SU-DHL-6 (cell line): Measurements from ENCODE around the gene INO80D.

Experiments used
- H2AFZ ChIP-seq: fragments of 200-600 bp; sonication (generic); 2 replicates; pipeline ENCODE4 v1.6.1; 2014; ENCODE audit warnings: low read depth, mild to moderate bottlenecking, moderate library complexity, mixed read lengths, antibody characterized with exemption, low read length; ENCODE audit not compliant: severe bottlenecking
- H3F3A ChIP-seq: fragments of 200-600 bp; shearing (Covaris generic); 2 replicates; pipeline ENCODE4 v1.6.0; 2016; ENCODE audit warnings: antibody characterized with exemption, mild to moderate bottlenecking; ENCODE audit not compliant: insufficient read depth
- H3K27ac ChIP-seq: fragments of 200-600 bp; sonication (generic); 2 replicates; pipeline ENCODE4 v1.5.1; 2016; ENCODE audit warnings: low read depth, mild to moderate bottlenecking, low read length, moderate library complexity, mixed read lengths
- H3K27me3 ChIP-seq: fragments of 200-600 bp; sonication (generic), shearing (Covaris generic); 2 replicates; pipeline ENCODE4 v1.6.0; 2014; ENCODE audit warnings: mild to moderate bottlenecking, low read length
- H3K36me3 ChIP-seq: fragments of 200-600 bp; sonication (generic); 2 replicates; pipeline ENCODE4 v1.6.1; 2014; ENCODE audit warnings: mild to moderate bottlenecking, low read length, mixed read lengths
- H3K4me2 ChIP-seq: fragments of 300-600, 200-600 bp; shearing (Covaris generic), sonication (generic); 2 replicates; pipeline ENCODE4 v1.6.0; 2014; ENCODE audit warnings: low read length, low read depth, mild to moderate bottlenecking; ENCODE audit not compliant: poor library complexity, severe bottlenecking
- H3K4me3 ChIP-seq: fragments of 200-600 bp; sonication (generic); 2 replicates; pipeline ENCODE4 v1.5.1; 2014; ENCODE audit warnings: antibody characterized with exemption, low read length, mild to moderate bottlenecking, mixed read lengths; ENCODE audit not compliant: insufficient read depth, poor library complexity, severe bottlenecking
- H3K79me2 ChIP-seq: fragments of 200-600 bp; sonication (generic); 2 replicates; pipeline ENCODE4 v1.6.1; 2014; ENCODE audit warnings: mild to moderate bottlenecking, low read length, moderate library complexity; ENCODE audit not compliant: insufficient read depth
- H3K9ac ChIP-seq: fragments of 200-600 bp; sonication (generic); 2 replicates; pipeline ENCODE4 v1.7.0; 2014; ENCODE audit warnings: mild to moderate bottlenecking, low read length
- H3K9me2 ChIP-seq: fragments of 200-600 bp; sonication (generic); replicated peaks from 2 replicates; pipeline ENCODE4 v1.6.1; 2014; ENCODE audit warnings: low read length; ENCODE audit not compliant: insufficient read depth
- H3K9me3 ChIP-seq: fragments of 200-600 bp; sonication (generic); 2 replicates; pipeline ENCODE4 v1.6.1; 2014; ENCODE audit warnings: low read length, mixed read lengths; ENCODE audit not compliant: insufficient read depth
- H4K20me1 ChIP-seq: fragments of 200-600 bp; sonication (generic); 2 replicates; pipeline ENCODE4 v1.6.1; 2014; ENCODE audit warnings: low read depth, mild to moderate bottlenecking, antibody characterized with exemption, low read length, moderate library complexity, mixed read lengths
- CTCF ChIP-seq: fragments of 200-600 bp; sonication (generic); IDR thresholded peaks from one replicate; pipeline ENCODE4 v1.5.1; 2017; ENCODE audit warnings: antibody characterized with exemption, mild to moderate bottlenecking, low read length, moderate library complexity; ENCODE audit not compliant: insufficient read depth, poor library complexity, severe bottlenecking
- EZH2phosphoT487 ChIP-seq: fragments of 200-600 bp; sonication (generic), shearing (Covaris generic); conservative IDR thresholded peaks from 2 replicates; pipeline ENCODE4 v1.6.1; 2018; ENCODE audit warnings: mild to moderate bottlenecking, antibody characterized with exemption, low read length, moderate library complexity, mixed read lengths

Gene INO80D

DNA sequence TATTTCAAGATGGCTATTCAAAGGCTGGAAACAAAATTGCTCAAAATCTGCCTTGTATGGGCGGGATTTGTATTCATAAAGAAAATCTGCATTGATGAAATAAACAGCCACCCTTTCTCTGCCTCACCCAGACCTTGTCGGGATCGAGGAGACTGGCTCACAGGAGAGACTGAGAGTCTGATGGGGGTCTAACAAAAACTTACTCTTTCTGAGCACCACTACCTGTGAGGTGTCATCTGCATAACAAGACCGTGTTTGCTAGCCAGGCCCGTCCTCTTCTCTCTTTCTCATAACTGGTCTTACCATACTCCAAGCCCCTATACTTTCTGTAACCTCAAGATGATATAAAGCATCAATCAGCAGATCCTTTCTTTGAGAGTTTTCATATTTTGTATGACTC, 115.6 kb downstream of the INO80D start:
- Histone ChIP-seq H3K9me2 (no peaks in the 10 kb centered on the region), H3F3A (no peaks in the 10 kb centered on the region), H2AFZ (no peak overlapping the region), H3K36me3 (no peaks in the 10 kb centered on the region), H3K27ac (no peak overlapping the region), H4K20me1 (no peaks in the 10 kb centered on the region), H3K9me3 (no peaks in the 10 kb centered on the region), H3K4me2 (no peak overlapping the region), H3K79me2 (no peaks in the 10 kb centered on the region), H3K4me3 (no peak overlapping the region), H3K27me3 (no peaks in the 10 kb centered on the region), H3K9ac (no peak overlapping the region)
- TF ChIP-seq CTCF (no peak), EZH2phosphoT487 (no peak)

DNA sequence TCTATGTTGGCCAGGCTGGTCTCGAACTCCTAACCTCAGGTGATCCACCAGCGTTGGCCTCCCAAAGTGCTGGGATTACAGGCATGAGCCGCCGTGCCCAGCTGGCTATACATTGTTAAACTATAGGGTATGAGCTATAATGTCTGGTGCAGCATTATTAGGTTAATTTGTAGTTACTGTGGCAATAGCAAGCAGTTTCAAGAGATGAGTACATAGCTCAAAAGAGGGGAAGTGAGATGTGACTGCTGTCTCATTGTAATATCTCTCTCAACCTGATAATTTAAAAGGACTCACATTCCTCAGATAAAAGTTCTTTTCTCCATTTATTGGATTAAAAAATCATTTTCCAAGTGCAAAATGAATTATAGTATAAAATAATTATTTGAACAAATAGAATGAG, 116.4 kb downstream of the INO80D start:
- H3K9me2 ChIP-seq, result no peaks in the 10 kb centered on the region
- H3F3A ChIP-seq, result no peaks in the 10 kb centered on the region
- TF ChIP-seq EZH2phosphoT487, result no peak
- TF ChIP-seq CTCF, result no peak
- no peaks in the 10 kb centered on the region for H3K79me2 ChIP-seq
- no peak overlapping the region for H3K9ac ChIP-seq
- no peaks in the 10 kb centered on the region for H3K27me3 ChIP-seq
- no peaks in the 10 kb centered on the region for H4K20me1 ChIP-seq
- H2AFZ ChIP-seq, result no peak overlapping the region
- H3K36me3 ChIP-seq, result no peaks in the 10 kb centered on the region
- H3K27ac ChIP-seq, result no peak overlapping the region
- H3K4me2 ChIP-seq, result no peak overlapping the region
- H3K4me3 ChIP-seq, result no peak overlapping the region
- H3K9me3 ChIP-seq, result no peaks in the 10 kb centered on the region

DNA sequence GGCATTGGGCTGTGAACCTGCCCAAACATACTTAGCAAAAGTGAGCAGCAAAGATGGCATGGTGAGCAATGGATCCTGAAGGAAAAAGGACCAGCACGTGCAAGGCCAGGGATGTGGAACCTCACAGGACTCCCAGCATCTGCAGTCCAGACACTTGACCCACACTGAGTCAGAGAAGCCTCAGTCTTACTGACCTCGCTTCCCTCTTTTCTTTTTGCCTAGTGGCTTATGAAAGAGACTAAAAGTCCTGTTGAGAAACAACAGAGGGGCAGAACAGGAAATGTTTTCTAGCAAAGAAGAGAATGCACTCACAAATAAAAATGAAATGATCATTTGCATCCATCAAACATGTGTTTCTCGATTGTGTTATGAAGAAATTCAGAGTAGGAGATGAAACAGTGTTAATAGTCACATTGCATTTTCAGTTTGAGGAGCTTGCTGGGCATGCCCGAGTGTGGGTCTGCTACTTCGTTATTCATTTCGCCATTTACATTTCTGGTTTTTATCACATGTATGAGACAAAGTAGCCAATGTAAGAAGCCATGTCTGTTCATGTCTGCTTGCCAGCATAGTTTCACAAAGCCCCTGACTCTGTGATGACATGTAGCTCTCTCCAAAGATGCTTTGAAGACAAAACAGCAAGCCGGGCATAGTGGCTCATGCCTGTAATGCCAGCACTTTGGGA, 118.4 kb downstream of the INO80D start:
- Histone ChIP-seq H3K9me3 (no peaks in the 10 kb centered on the region), H2AFZ (no peak overlapping the region), H3K27ac (no peak overlapping the region), H3K9me2 (no peaks in the 10 kb centered on the region), H3F3A (no peaks in the 10 kb centered on the region), H3K79me2 (no peaks in the 10 kb centered on the region), H4K20me1 (no peaks in the 10 kb centered on the region), H3K27me3 (no peaks in the 10 kb centered on the region), H3K4me2 (no peak overlapping the region), H3K36me3 (no peaks in the 10 kb centered on the region), H3K9ac (no peak overlapping the region), H3K4me3 (no peak overlapping the region)
- TF ChIP-seq EZH2phosphoT487, result no peak
- TF ChIP-seq CTCF, result no peak
